Upper lobe of right lung (tissue), 1 donor: ENCODE results near the gene MS4A6E. TPM values are rescaled to one million over a fixed set of nuclear protein-coding genes. Genes with fewer than 3 reads are reported as not detected.

Experiments
- ATAC-seq: fragments of 200-7000 bp; cut with Tn5 transposase; one replicate; pipeline ENCODE4 v1.9.1; 2020; ENCODE audit warnings: mild to moderate bottlenecking, moderate library complexity
- DNase-seq: peaks from one replicate; pipeline ENCODE4 v3.0.0-alpha.2; 2020
- H3K27ac ChIP-seq: fragments of 200-600 bp; one replicate; pipeline ENCODE4 v1.8.0; 2022
- H3K27me3 ChIP-seq: fragments of 200-600 bp; one replicate; pipeline ENCODE4 v1.8.0; 2022; ENCODE audit warnings: mild to moderate bottlenecking
- H3K36me3 ChIP-seq: fragments of 200-600 bp; one replicate; pipeline ENCODE4 v1.8.0; 2022
- H3K4me1 ChIP-seq: fragments of 200-600 bp; one replicate; pipeline ENCODE4 v1.8.0; 2022
- H3K4me3 ChIP-seq: fragments of 200-600 bp; one replicate; pipeline ENCODE4 v1.8.0; 2022; ENCODE audit warnings: mild to moderate bottlenecking
- H3K9me3 ChIP-seq: fragments of 200-600 bp; one replicate; pipeline ENCODE4 v1.8.0; 2022
- intact Hi-C: fragments of 100-400 bp; cut with DNase I; formaldehyde crosslinking; loops from one replicate; pipeline ENCODE4 v1.11.0; 2022
- total RNA-seq: library from RNA; stranded (reverse); fragmentation: NEBNext Ultra II Directional; extraction: Animal tissue kit (Norgen Biotek cat#: 25700); gene quantifications from one replicate; pipeline ENCODE4 v1.2.1, GENCODE V29; 2021
- TF ChIP-seq, protein P1 (sequence below): fragments of 200-600 bp; IDR thresholded peaks from one replicate; pipeline ENCODE4 v1.8.0; 2022; ENCODE audit warnings: antibody characterized with exemption
- donor health status: DM: no; HTN: yes; CAD: no; lungs with severe emphysema.

The MS4A6E gene
- total RNA-seq, 1 donor from 2014 or later = not detected

DNA sequence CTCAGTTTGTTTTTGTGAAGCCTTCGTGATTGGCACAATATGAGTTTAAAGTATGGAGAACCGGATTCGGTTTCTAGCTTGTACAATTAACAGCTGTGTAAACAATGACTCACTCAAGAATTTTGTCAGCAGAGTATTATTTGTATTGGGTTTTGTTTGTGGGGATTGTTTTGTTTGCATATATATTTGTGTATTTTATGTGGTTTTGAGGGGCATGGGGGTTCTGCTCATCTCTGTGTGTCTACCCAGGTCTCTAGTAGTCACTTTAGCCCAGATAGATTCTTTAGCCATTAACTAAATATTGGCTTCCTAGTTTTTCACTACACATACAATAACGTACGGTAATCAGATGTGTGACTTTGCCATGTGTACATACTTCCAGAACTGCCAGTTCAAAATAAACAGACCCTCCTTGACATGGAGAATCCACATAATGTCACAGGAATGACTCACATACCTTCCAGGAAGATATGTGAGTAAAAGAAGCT is 43.8 kb downstream of the MS4A6E start:
- no peak overlapping the region for H3K27ac ChIP-seq
- no peak overlapping the region for H3K4me3 ChIP-seq
- no peak for DNase-seq
- H3K36me3 ChIP-seq = no peaks in the 10 kb centered on the region
- peak; percentile 48 for ATAC-seq
- no peaks in the 10 kb centered on the region for H3K9me3 ChIP-seq
- peaks cover 5% of the 10 kb centered on the region for H3K4me1 ChIP-seq
- TF ChIP-seq, protein P1, sequence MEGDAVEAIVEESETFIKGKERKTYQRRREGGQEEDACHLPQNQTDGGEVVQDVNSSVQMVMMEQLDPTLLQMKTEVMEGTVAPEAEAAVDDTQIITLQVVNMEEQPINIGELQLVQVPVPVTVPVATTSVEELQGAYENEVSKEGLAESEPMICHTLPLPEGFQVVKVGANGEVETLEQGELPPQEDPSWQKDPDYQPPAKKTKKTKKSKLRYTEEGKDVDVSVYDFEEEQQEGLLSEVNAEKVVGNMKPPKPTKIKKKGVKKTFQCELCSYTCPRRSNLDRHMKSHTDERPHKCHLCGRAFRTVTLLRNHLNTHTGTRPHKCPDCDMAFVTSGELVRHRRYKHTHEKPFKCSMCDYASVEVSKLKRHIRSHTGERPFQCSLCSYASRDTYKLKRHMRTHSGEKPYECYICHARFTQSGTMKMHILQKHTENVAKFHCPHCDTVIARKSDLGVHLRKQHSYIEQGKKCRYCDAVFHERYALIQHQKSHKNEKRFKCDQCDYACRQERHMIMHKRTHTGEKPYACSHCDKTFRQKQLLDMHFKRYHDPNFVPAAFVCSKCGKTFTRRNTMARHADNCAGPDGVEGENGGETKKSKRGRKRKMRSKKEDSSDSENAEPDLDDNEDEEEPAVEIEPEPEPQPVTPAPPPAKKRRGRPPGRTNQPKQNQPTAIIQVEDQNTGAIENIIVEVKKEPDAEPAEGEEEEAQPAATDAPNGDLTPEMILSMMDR = no peak
- intact Hi-C loops = no loop called here
- no peaks in the 10 kb centered on the region for H3K27me3 ChIP-seq

DNA sequence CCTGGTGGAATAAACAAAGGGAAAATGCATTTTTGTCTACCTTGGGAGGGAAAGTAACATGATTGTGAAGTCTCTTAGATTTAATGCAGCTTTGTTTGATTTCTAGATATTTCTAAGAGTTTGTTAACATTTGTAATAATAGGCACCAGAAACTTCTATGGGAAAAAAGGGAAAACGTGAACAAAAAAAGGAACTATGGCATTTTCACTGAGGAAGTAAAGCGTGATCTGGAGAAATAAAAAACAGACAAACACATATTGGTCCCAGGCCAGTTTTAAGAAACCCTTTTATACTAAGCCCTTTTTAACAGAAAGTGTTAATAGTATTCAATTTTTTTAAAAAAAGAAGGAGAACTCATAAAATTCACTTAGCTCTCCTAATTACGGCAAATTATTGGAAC is 44.3 kb downstream of the MS4A6E start:
- DNase-seq (no peak), ATAC-seq (no peak)
- Histone ChIP-seq H3K4me1 (peaks cover 5% of the 10 kb centered on the region), H3K36me3 (no peaks in the 10 kb centered on the region), H3K9me3 (no peaks in the 10 kb centered on the region), H3K4me3 (no peak overlapping the region), H3K27ac (no peak overlapping the region), H3K27me3 (no peaks in the 10 kb centered on the region)
- intact Hi-C loops = no loop called here
- TF ChIP-seq, protein P1 = no peak

DNA sequence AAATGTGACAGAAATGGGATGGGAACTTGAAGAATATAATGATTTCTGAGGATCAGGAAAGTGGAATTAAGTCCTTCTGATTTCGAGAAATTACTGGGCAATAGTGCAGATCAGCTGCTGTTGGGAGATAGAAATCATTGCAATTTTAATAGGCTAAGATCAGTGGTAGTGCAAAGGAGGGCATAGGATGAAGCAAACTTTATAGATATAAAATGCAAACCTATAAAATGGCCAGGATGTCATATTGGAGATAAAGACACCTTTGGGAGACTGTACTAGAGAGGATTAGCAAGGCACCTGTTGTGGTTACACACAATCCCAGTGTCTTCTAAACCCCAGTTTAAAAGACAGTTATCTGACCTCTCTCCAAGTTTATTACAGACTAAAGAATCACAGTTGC is 44.8 kb downstream of the MS4A6E start:
- no peaks in the 10 kb centered on the region for H3K27me3 ChIP-seq
- H3K4me1 ChIP-seq = peaks cover 5% of the 10 kb centered on the region
- H3K27ac ChIP-seq = no peak overlapping the region
- intact Hi-C loops = no loop called here
- H3K9me3 ChIP-seq = no peaks in the 10 kb centered on the region
- DNase-seq (no peak), ATAC-seq (no peak)
- no peaks in the 10 kb centered on the region for H3K36me3 ChIP-seq
- TF ChIP-seq, protein P1 = no peak
- no peak overlapping the region for H3K4me3 ChIP-seq

GRCh38 chr11:60372767-60373166 is 45.7 kb downstream of the MS4A6E start:
- no peak overlapping the region for H3K4me3 ChIP-seq
- no peaks in the 10 kb centered on the region for H3K9me3 ChIP-seq
- peaks cover 5% of the 10 kb centered on the region for H3K4me1 ChIP-seq
- intact Hi-C loops = no loop called here
- H3K27me3 ChIP-seq = no peaks in the 10 kb centered on the region
- H3K36me3 ChIP-seq = no peaks in the 10 kb centered on the region
- DNase-seq (no peak), ATAC-seq (no peak)
- TF ChIP-seq, protein P1 = no peak
- no peak overlapping the region for H3K27ac ChIP-seq

DNA sequence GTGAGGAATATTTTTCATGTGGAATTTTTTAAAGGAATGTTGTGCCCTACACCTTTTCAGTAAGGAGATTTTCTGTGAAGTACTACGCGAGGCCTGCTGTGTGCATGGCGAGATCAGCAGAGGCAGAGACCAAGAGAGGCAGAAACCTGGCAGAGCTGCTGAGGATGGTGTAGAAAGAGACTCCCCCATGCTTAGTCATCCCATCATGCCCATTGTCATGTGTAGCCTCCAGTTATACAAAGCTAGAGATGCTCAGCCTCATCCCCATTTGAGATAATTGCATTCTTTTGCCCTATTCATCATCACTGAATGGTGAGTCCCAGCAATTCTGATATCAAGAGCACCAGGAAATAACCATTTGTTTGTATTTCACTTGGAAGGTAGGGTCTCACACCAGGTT is 48.3 kb downstream of the MS4A6E start:
- no peak overlapping the region for H3K4me3 ChIP-seq
- TF ChIP-seq, protein P1 = no peak
- intact Hi-C loops = no loop called here
- no peak for ATAC-seq
- no peaks in the 10 kb centered on the region for H3K36me3 ChIP-seq
- H3K4me1 ChIP-seq = peaks cover 5% of the 10 kb centered on the region
- DNase-seq = no peak
- no peaks in the 10 kb centered on the region for H3K9me3 ChIP-seq
- no peak overlapping the region for H3K27ac ChIP-seq
- H3K27me3 ChIP-seq = no peaks in the 10 kb centered on the region

DNA sequence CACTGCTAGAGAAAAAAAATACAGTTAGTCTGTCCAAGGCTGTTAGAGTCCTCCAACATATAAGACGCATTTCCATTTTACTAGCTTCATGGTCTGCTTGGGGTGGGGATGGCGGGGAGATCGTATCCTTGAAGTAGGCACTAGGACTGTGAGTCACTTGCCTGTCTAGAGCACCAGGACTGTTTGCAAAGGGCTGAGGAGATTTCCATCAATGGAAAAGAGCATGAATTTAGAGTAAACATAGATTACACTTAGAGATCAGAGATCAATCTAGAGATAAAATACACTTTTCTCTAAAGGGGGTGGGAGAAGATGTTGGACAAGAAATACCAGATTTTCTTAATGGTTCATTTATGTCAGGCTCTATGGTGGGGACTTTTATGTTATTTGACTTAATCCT is 49.5 kb downstream of the MS4A6E start:
- no peaks in the 10 kb centered on the region for H3K27me3 ChIP-seq
- peak overlapping the region; percentile 86 for H3K27ac ChIP-seq
- intact Hi-C loops = no loop called here
- ATAC-seq (no peak), DNase-seq (no peak)
- no peaks in the 10 kb centered on the region for H3K9me3 ChIP-seq
- H3K4me1 ChIP-seq = no peaks in the 10 kb centered on the region
- no peak overlapping the region for H3K4me3 ChIP-seq
- no peaks in the 10 kb centered on the region for H3K36me3 ChIP-seq
- TF ChIP-seq, protein P1 = no peak
